Mesenchymal stem cell (in vitro differentiated cells and primary cell): ENCODE measurements around the gene EEF1AKMT3.

Source experiments
- DNase-seq: peaks from one replicate; pipeline ENCODE4 v3.0.0-alpha.2; 2013
- H2AFZ ChIP-seq: one replicate; pipeline ENCODE4 v1.6.1; 2013; ENCODE audit warnings: low read depth, mild to moderate bottlenecking, control low read depth, inconsistent platforms, low read length, moderate library complexity
- H2AK5ac ChIP-seq: 2 replicates; pipeline ENCODE4 v1.6.1; 2013; ENCODE audit warnings: low read length, moderate library complexity, mild to moderate bottlenecking, inconsistent platforms; ENCODE audit not compliant: severe bottlenecking
- H2BK120ac ChIP-seq: one replicate; pipeline ENCODE4 v1.6.1; 2013; ENCODE audit warnings: low read depth, mild to moderate bottlenecking, inconsistent platforms, low read length, moderate library complexity
- H2BK12ac ChIP-seq, 2 experiments: one replicate each; pipeline ENCODE4 v1.6.1; 2013; ENCODE audit warnings: inconsistent platforms in 2 of 2, low read length in 2 of 2, mild to moderate bottlenecking in 2 of 2, moderate library complexity in 2 of 2, control low read depth in 1 of 2
- H2BK15ac ChIP-seq: one replicate; pipeline ENCODE4 v1.6.1; 2013; ENCODE audit warnings: mild to moderate bottlenecking, low read depth, inconsistent platforms; ENCODE audit not compliant: poor library complexity, severe bottlenecking
- H2BK5ac ChIP-seq: 2 replicates; pipeline ENCODE4 v1.6.1; 2013; ENCODE audit warnings: low read depth, mild to moderate bottlenecking, low read length, control low read depth, inconsistent platforms; ENCODE audit not compliant: poor library complexity, severe bottlenecking
- H3K14ac ChIP-seq, 2 experiments: one replicate each; pipeline ENCODE4 v1.6.1; 2013; ENCODE audit warnings: inconsistent platforms in 2 of 2, low read length in 2 of 2, control low read depth in 1 of 2, mild to moderate bottlenecking in 1 of 2, moderate library complexity in 1 of 2
- H3K18ac ChIP-seq, 2 experiments: one replicate each; pipeline ENCODE4 v1.6.1; 2013; ENCODE audit warnings: inconsistent platforms in 2 of 2, low read length in 2 of 2, control low read depth in 1 of 2, low read depth in 1 of 2, mild to moderate bottlenecking in 1 of 2
- H3K23ac ChIP-seq, 2 experiments: one replicate each; pipeline ENCODE4 v1.6.1; 2013; ENCODE audit warnings: inconsistent platforms in 2 of 2, low read length in 2 of 2, mild to moderate bottlenecking in 2 of 2, moderate library complexity in 2 of 2, control low read depth in 1 of 2
- H3K27ac ChIP-seq: 2 replicates; pipeline ENCODE4 v1.5.1; 2013; ENCODE audit warnings: mild to moderate bottlenecking, moderate library complexity, low read length, control low read depth, inconsistent platforms; ENCODE audit not compliant: poor library complexity, severe bottlenecking
- H3K27me3 ChIP-seq, 2 experiments: 2 replicates each; pipeline versions ENCODE4 v1.6.1 to v1.7.0; 2013; ENCODE audit warnings: low read length in 2 of 2, mild to moderate bottlenecking in 2 of 2, moderate library complexity in 2 of 2, control low read depth in 1 of 2, inconsistent platforms in 1 of 2; ENCODE audit not compliant: control insufficient read depth in 1 of 2, insufficient read depth in 1 of 2
- H3K36me3 ChIP-seq, 2 experiments: 2 replicates each; pipeline versions ENCODE4 v1.6.1 to v1.7.0; 2013; ENCODE audit warnings: low read length in 2 of 2, control low read depth in 1 of 2, inconsistent platforms in 1 of 2, low read depth in 1 of 2, mild to moderate bottlenecking in 1 of 2; ENCODE audit not compliant: insufficient read depth in 2 of 2, control insufficient read depth in 1 of 2
- H3K4ac ChIP-seq, 2 experiments: one replicate each; pipeline ENCODE4 v1.6.1; 2013; ENCODE audit warnings: inconsistent platforms in 2 of 2, low read length in 2 of 2, mild to moderate bottlenecking in 2 of 2, moderate library complexity in 2 of 2, control low read depth in 1 of 2, low read depth in 1 of 2
- H3K4me1 ChIP-seq: 2 replicates; pipeline ENCODE4 v1.6.1; 2013; ENCODE audit warnings: low read depth, low read length, control low read depth; ENCODE audit not compliant: control insufficient read depth, insufficient read depth
- H3K4me2 ChIP-seq: 2 replicates; pipeline ENCODE4 v1.6.1; 2013; ENCODE audit warnings: low read length, mild to moderate bottlenecking, inconsistent platforms; ENCODE audit not compliant: poor library complexity, severe bottlenecking
- H3K4me3 ChIP-seq, 2 experiments: 2 replicates each; pipeline versions ENCODE4 v1.5.1 to v1.7.0; 2013; ENCODE audit warnings: low read length in 2 of 2, mild to moderate bottlenecking in 2 of 2, control low read depth in 1 of 2, low read depth in 1 of 2; ENCODE audit not compliant: insufficient read depth in 1 of 2
- H3K79me1 ChIP-seq: replicated peaks from 2 replicates; pipeline ENCODE4 v1.6.1; 2013; ENCODE audit warnings: mild to moderate bottlenecking, control low read depth, low read length, inconsistent platforms; ENCODE audit not compliant: poor library complexity, severe bottlenecking
- H3K9ac ChIP-seq: 2 replicates; pipeline ENCODE4 v1.7.0; 2013; ENCODE audit warnings: mild to moderate bottlenecking, low read length, moderate library complexity
- H3K9me3 ChIP-seq: 2 replicates; pipeline ENCODE4 v1.7.0; 2013; ENCODE audit warnings: mild to moderate bottlenecking, low read length; ENCODE audit not compliant: control insufficient read depth
- H4K8ac ChIP-seq: one replicate; pipeline ENCODE4 v1.6.1; 2013; ENCODE audit warnings: inconsistent platforms, mild to moderate bottlenecking, low read length, moderate library complexity
- H4K91ac ChIP-seq: one replicate; pipeline ENCODE4 v1.6.1; 2013; ENCODE audit warnings: mild to moderate bottlenecking, low read length, inconsistent platforms
- WGBS: methylation state at CpG from one replicate; pipeline ENCODE4 v1.1.7; 2013; ENCODE audit warnings: mixed read lengths; 5-methylcytosine and 5-hydroxymethylcytosine counted together

EEF1AKMT3 gene

DNA sequence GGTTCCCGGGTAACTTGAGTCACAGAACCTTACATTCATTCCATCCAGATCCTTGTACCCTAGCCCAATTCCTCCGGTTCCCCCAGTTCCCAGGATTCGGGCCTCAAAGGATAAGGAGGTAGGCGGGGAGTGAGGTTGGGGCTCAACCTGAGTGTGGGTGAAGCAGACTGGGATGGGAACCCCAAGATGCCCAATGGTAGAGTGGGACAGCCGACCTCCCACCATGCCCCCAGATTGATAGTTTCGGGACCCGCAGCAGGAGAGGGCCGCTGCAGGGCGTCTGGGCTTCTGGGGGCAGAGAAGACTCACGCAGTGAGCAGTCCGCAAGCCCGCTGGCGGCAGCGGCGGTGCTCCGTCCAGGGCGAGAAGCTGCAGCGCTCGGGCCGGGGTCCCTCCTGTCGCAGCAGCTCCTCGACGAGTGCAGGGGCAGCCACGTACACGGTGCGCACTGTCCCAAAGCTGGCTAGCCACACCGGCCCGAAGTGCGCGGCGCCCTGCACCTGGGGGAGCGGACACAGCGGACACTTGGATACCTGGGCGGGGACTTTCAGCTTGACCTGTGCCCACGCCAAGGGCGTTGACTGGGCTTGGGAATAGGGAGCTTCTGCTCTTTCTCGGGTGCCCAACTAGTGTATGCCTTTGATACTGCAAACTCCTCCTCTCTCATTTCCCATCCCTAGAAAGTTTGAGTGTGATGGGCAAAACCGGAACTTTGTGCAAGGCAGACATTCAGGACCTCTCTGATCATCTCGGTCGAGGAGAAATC is 6.5 kb upstream of the EEF1AKMT3 start:
- Histone ChIP-seq H3K9ac (peak overlapping the region; percentile 31), H3K79me1 (peaks cover 8% of the 10 kb centered on the region), H2BK5ac (no peak overlapping the region), H3K4me3 (peak overlapping the region; percentile 35 to 73), H2AK5ac (no peak overlapping the region), H3K4me2 (peak overlapping the region; percentile 59), H3K27ac (no peak overlapping the region), H3K14ac (no peak overlapping the region), H4K8ac (no peak overlapping the region), H3K27me3 (peaks cover 52 to 58% of the 10 kb centered on the region in 2 experiments), H3K9me3 (no peaks in the 10 kb centered on the region), H3K4ac (no peak overlapping the region), H3K18ac (no peak overlapping the region), H2BK12ac (no peak overlapping the region), H3K23ac (peak overlapping the region in 1 of 2 experiments; percentile 71), H2AFZ (no peak overlapping the region), H3K36me3 (peaks cover 21 to 29% of the 10 kb centered on the region in 2 experiments), H3K4me1 (peaks cover 27% of the 10 kb centered on the region), H2BK15ac (no peak overlapping the region), H2BK120ac (no peak overlapping the region), H4K91ac (no peak overlapping the region)
- WGBS, result 13% methylated on average over 37 of the region's 40 CpGs
- no peak for DNase-seq

DNA sequence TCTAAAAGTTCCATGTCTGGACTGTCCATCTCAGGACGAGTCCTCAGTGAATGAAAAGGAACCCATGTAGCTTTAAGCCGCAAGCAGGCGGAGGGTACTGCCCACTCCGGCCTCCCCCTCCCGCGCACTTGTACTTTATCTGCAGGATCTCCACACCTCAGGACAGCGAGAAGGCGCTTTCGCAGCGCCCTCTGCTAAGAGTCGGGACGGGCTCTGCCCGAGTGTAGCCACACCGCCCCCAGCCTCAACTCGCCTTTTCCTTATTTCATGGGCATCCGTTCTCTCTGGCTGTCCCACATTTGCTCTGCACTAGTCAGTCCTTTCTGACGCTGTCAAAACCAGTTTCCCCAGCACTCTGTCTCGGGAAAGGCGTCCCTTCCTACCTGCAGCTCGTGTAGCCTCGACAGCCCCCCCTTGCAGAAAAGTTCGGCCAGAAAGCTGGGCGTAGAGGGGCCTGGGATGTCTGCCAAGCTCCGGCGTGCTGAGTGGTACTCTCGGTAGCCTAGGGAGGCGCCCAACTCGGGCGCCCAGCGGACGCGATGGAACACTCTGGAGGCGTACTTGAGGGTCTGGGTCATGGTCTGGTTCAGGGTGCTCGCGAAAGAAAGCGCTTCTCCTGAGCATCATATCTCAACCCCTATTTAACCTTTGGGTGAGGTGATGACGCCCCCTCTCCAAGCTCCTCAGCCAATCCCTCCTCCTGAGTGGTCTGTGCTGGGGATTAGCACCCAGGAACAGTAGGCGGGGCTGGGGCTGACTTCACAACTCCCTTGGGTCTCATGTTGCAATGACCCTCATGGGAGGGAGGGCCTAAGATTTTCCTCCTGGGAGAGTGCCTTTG is 5.7 kb upstream of the EEF1AKMT3 start, which contains the start of gene CYP27B1:
CYP27B1 (minus strand) TSS at position 615 of the 841 bp plus-strand sequence; CDS start at position 578, 37 bp downstream.
- Histone ChIP-seq H3K4me2 (peak within 1 kb of the TSS; percentile 50), H3K14ac (no peak within 1 kb of the TSS), H3K4me1 (peaks cover 32% of the 10 kb centered on the region), H3K23ac (peak within 1 kb of the TSS in 1 of 2 experiments; percentile 60), H2BK15ac (peak within 1 kb of the TSS; percentile 20), H3K79me1 (peaks cover 9% of the 10 kb centered on the region), H2AK5ac (no peak within 1 kb of the TSS), H2AFZ (no peak within 1 kb of the TSS), H3K9ac (peak within 1 kb of the TSS; percentile 31), H4K91ac (no peak within 1 kb of the TSS), H3K27me3 (peaks cover 50 to 56% of the 10 kb centered on the region in 2 experiments), H2BK12ac (peak within 1 kb of the TSS in 1 of 2 experiments; percentile 25), H3K4me3 (peak within 1 kb of the TSS; percentile 3 to 73), H3K9me3 (no peaks in the 10 kb centered on the region), H2BK5ac (no peak within 1 kb of the TSS), H4K8ac (no peak within 1 kb of the TSS), H3K4ac (no peak within 1 kb of the TSS), H3K18ac (peak within 1 kb of the TSS in 1 of 2 experiments; percentile 22), H2BK120ac (no peak within 1 kb of the TSS), H3K36me3 (peaks cover 21 to 30% of the 10 kb centered on the region in 2 experiments), H3K27ac (no peak within 1 kb of the TSS)
- 4% methylated on average over 37 of the region's 38 CpGs for WGBS
- DNase-seq, result no peak

- Histone ChIP-seq H3K14ac (no peak overlapping the region), H2AK5ac (no peak overlapping the region)
These were observed 5.1 kb upstream of the EEF1AKMT3 start for GRCh38 chr12:57767305-57767698.

DNA sequence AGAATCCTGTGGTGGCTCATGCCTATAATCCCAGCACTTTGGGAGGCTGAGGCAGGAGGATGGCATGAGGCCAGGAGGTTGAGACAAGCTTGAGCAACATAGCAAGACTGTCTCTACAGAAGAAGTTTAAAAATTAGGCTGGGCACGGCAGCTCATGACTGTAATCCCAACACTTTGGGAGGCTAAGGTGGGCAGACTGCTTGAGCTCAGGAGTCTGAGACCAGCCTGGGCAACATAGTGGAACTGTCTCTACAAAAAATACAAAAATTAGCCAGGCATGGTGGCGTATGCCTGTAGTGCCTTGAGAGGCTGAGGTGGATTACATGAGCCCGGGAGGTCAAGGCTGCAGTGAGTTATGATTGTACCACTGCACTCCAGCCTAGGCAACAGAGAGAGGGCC is 4.5 kb upstream of the EEF1AKMT3 start:
- H2AK5ac ChIP-seq, result no peak overlapping the region
- 97% methylated on average over 2 of the region's 3 CpGs for WGBS
- H3K18ac ChIP-seq, result no peak overlapping the region
- H3K9me3 ChIP-seq, result no peaks in the 10 kb centered on the region
- H3K4me2 ChIP-seq, result no peak overlapping the region
- no peak for DNase-seq
- H3K27me3 ChIP-seq, result peaks cover 47 to 49% of the 10 kb centered on the region in 2 experiments
- H3K4me1 ChIP-seq, result peaks cover 32% of the 10 kb centered on the region
- no peak overlapping the region for H4K8ac ChIP-seq
- H4K91ac ChIP-seq, result no peak overlapping the region
- no peak overlapping the region for H2BK120ac ChIP-seq
- H3K4ac ChIP-seq, result no peak overlapping the region
- no peak overlapping the region for H2BK5ac ChIP-seq
- no peak overlapping the region for H3K27ac ChIP-seq
- no peak overlapping the region for H3K4me3 ChIP-seq
- no peak overlapping the region for H2AFZ ChIP-seq
- H3K23ac ChIP-seq, result no peak overlapping the region
- H3K79me1 ChIP-seq, result peaks cover 10% of the 10 kb centered on the region
- peaks cover 21 to 30% of the 10 kb centered on the region in 2 experiments for H3K36me3 ChIP-seq
- no peak overlapping the region for H3K14ac ChIP-seq
- H2BK12ac ChIP-seq, result no peak overlapping the region
- H3K9ac ChIP-seq, result no peak overlapping the region
- H2BK15ac ChIP-seq, result no peak overlapping the region

More at GRCh38 chr12:57767305-57767698, 5.1 kb upstream of the EEF1AKMT3 start:
- Histone ChIP-seq H3K18ac (no peak overlapping the region), H3K4ac (no peak overlapping the region), H3K4me3 (no peak overlapping the region), H2BK15ac (no peak overlapping the region), H2BK12ac (no peak overlapping the region), H3K79me1 (peaks cover 9% of the 10 kb centered on the region), H2BK5ac (no peak overlapping the region), H4K8ac (no peak overlapping the region), H3K36me3 (peaks cover 21 to 30% of the 10 kb centered on the region in 2 experiments), H4K91ac (no peak overlapping the region), H3K4me2 (no peak overlapping the region), H3K27me3 (peaks cover 47 to 55% of the 10 kb centered on the region in 2 experiments), H3K9ac (no peak overlapping the region), H3K23ac (no peak overlapping the region), H2AFZ (no peak overlapping the region), H2BK120ac (no peak overlapping the region), H3K4me1 (peaks cover 32% of the 10 kb centered on the region), H3K9me3 (no peaks in the 10 kb centered on the region), H3K27ac (no peak overlapping the region)
- no peak for DNase-seq
